A673 (cell line): Measurements from ENCODE around the gene RCAN3.

Experiments
- CTCF ChIP-seq: fragments of 300-800, 200-600 bp; sonication (generic); conservative IDR thresholded peaks from 2 replicates; pipeline ENCODE4 v1.5.1; 2017; ENCODE audit warnings: low read depth, mild to moderate bottlenecking, antibody characterized with exemption, low read length, moderate library complexity, mixed read lengths
- EZH2 ChIP-seq: fragments of 200-600 bp; sonication (generic); IDR thresholded peaks from 2 replicates; pipeline ENCODE4 v1.6.1; 2017; ENCODE audit warnings: borderline replicate concordance, low read depth, mild to moderate bottlenecking, mixed read lengths, antibody characterized with exemption, low read length; ENCODE audit not compliant: poor library complexity, severe bottlenecking

- TF ChIP-seq CTCF (no peak), EZH2 (no peak)
Observed at GRCh38 chr1:24545662-24546061, 43.0 kb downstream of the RCAN3 start.
